H9 (cell line): Measurements from ENCODE around the gene APOBEC3H. TPM values are rescaled to one million over a fixed set of nuclear protein-coding genes. Genes with fewer than 3 reads are reported as not detected.

Source experiments
- DNase-seq: peaks from one replicate; pipeline ENCODE4 v3.0.0-alpha.2; 2017
- H2AFZ ChIP-seq: one replicate; pipeline ENCODE4 v1.6.1; 2013; ENCODE audit warnings: mild to moderate bottlenecking, low read length, control low read depth, moderate library complexity
- H2AK5ac ChIP-seq: 2 replicates; pipeline ENCODE4 v1.6.1; 2013; ENCODE audit warnings: low read length, control low read depth, mixed read lengths; ENCODE audit not compliant: insufficient read length
- H2BK120ac ChIP-seq: one replicate; pipeline ENCODE4 v1.6.1; 2013; ENCODE audit warnings: low read depth, mild to moderate bottlenecking, low read length, control low read depth, inconsistent platforms; ENCODE audit not compliant: poor library complexity, severe bottlenecking
- H2BK12ac ChIP-seq: 2 replicates; pipeline ENCODE4 v1.6.1; 2013; ENCODE audit warnings: low read length, control low read depth, mixed read lengths, low read depth; ENCODE audit not compliant: insufficient read length
- H2BK15ac ChIP-seq: 2 replicates; pipeline ENCODE4 v1.6.1; 2013; ENCODE audit warnings: low read depth, low read length, control low read depth
- H2BK20ac ChIP-seq: one replicate; pipeline ENCODE4 v1.6.1; 2013; ENCODE audit warnings: low read depth, mild to moderate bottlenecking, low read length, control low read depth, inconsistent platforms; ENCODE audit not compliant: poor library complexity, severe bottlenecking
- H2BK5ac ChIP-seq: 2 replicates; pipeline ENCODE4 v1.6.1; 2013; ENCODE audit warnings: low read length, control low read depth, mixed read lengths; ENCODE audit not compliant: insufficient read length
- H3K14ac ChIP-seq: 2 replicates; pipeline ENCODE4 v1.6.1; 2013; ENCODE audit warnings: low read length, control low read depth; ENCODE audit not compliant: insufficient read depth
- H3K18ac ChIP-seq: 2 replicates; pipeline ENCODE4 v1.6.1; 2013; ENCODE audit warnings: low read depth, mild to moderate bottlenecking, mixed read lengths, low read length, control low read depth; ENCODE audit not compliant: insufficient read length
- H3K23ac ChIP-seq: 2 replicates; pipeline ENCODE4 v1.6.1; 2013; ENCODE audit warnings: low read length, control low read depth, mixed read lengths, low read depth; ENCODE audit not compliant: insufficient read length
- H3K23me2 ChIP-seq: 2 replicates; pipeline ENCODE4 v1.6.1; 2013; ENCODE audit warnings: low read depth, mild to moderate bottlenecking, mixed read lengths, low read length, control low read depth; ENCODE audit not compliant: insufficient read length, poor library complexity, severe bottlenecking
- H3K27ac ChIP-seq: 2 replicates; pipeline ENCODE4 v1.5.1; 2013; ENCODE audit warnings: low read length, control low read depth, mixed read lengths, low read depth; ENCODE audit not compliant: insufficient read length
- H3K27me3 ChIP-seq: 2 replicates; pipeline ENCODE4 v1.6.1; 2013; ENCODE audit warnings: low read length, control low read depth, inconsistent platforms; ENCODE audit not compliant: insufficient read depth
- H3K4ac ChIP-seq: 2 replicates; pipeline ENCODE4 v1.6.1; 2013; ENCODE audit warnings: low read depth, mild to moderate bottlenecking, control low read depth, inconsistent platforms, low read length, moderate library complexity
- H3K4me1 ChIP-seq: 2 replicates; pipeline ENCODE4 v1.6.1; 2013; ENCODE audit warnings: low read length, control low read depth, inconsistent platforms; ENCODE audit not compliant: insufficient read depth
- H3K4me2 ChIP-seq: 2 replicates; pipeline ENCODE4 v1.6.1; 2013; ENCODE audit warnings: low read length, control low read depth, mixed read lengths; ENCODE audit not compliant: insufficient read length, insufficient read depth
- H3K56ac ChIP-seq: 2 replicates; pipeline ENCODE4 v1.6.1; 2013; ENCODE audit warnings: low read depth, mild to moderate bottlenecking, mixed read lengths, low read length, control low read depth; ENCODE audit not compliant: insufficient read length
- H3K79me1 ChIP-seq: 2 replicates; pipeline ENCODE4 v1.6.1; 2013; ENCODE audit warnings: low read depth, mild to moderate bottlenecking, moderate library complexity, low read length, control low read depth, inconsistent platforms; ENCODE audit not compliant: insufficient read depth, poor library complexity, severe bottlenecking
- H3K79me2 ChIP-seq: 2 replicates; pipeline ENCODE4 v1.6.1; 2013; ENCODE audit warnings: low read length, control low read depth, inconsistent platforms; ENCODE audit not compliant: insufficient read depth
- H3K9ac ChIP-seq: 2 replicates; pipeline ENCODE4 v1.6.1; 2013; ENCODE audit warnings: low read length, control low read depth, mixed read lengths; ENCODE audit not compliant: insufficient read length; ENCODE audit errors: extremely low read depth
- H3K9me3 ChIP-seq: one replicate; pipeline ENCODE4 v1.6.1; 2013; ENCODE audit warnings: low read depth, low read length, inconsistent platforms; ENCODE audit not compliant: control insufficient read depth
- H3T11ph ChIP-seq: one replicate; pipeline ENCODE4 v1.6.1; 2013; ENCODE audit warnings: mild to moderate bottlenecking, low read length, control low read depth, inconsistent platforms
- H4K20me1 ChIP-seq: one replicate; pipeline ENCODE4 v1.6.1; 2013; ENCODE audit not compliant: control insufficient read depth, insufficient read length, insufficient read depth
- H4K5ac ChIP-seq: 2 replicates; pipeline ENCODE4 v1.6.1; 2013; ENCODE audit warnings: low read depth, mild to moderate bottlenecking, mixed read lengths, low read length, control low read depth; ENCODE audit not compliant: insufficient read length
- H4K8ac ChIP-seq: replicated peaks from 2 replicates; pipeline ENCODE4 v1.6.1; 2013; ENCODE audit warnings: low read length, control low read depth, mixed read lengths, low read depth; ENCODE audit not compliant: insufficient read length
- H4K91ac ChIP-seq: 2 replicates; pipeline ENCODE4 v1.6.1; 2013; ENCODE audit warnings: low read depth, mild to moderate bottlenecking, moderate library complexity, mixed read lengths, low read length, control low read depth; ENCODE audit not compliant: insufficient read length
- H3K27ac Mint-ChIP-seq, 3 experiments: 2 replicates in 2 of 3; 3 replicates in 1 of 3; pipeline ENCODE4 v1.8.0; 2020 to 2021; ENCODE audit warnings: mixed read lengths in 3 of 3, mild to moderate bottlenecking in 1 of 3, moderate library complexity in 1 of 3
- H3K27me3 Mint-ChIP-seq: 2 replicates; pipeline ENCODE4 v1.8.0; 2021; ENCODE audit warnings: low read depth, mild to moderate bottlenecking, moderate library complexity, mixed read lengths
- H3K36me3 Mint-ChIP-seq, 3 experiments: 2 replicates in 2 of 3; 3 replicates in 1 of 3; pipeline ENCODE4 v1.8.0; 2020 to 2021; ENCODE audit warnings: low read depth in 3 of 3, mixed read lengths in 3 of 3; ENCODE audit not compliant: insufficient read depth in 1 of 3
- H3K4me1 Mint-ChIP-seq, 2 experiments: 2 replicates each; pipeline ENCODE4 v1.8.0; 2020; ENCODE audit warnings: mixed read lengths in 2 of 2
- H3K4me3 Mint-ChIP-seq, 2 experiments: 2 replicates in 1 of 2; 3 replicates in 1 of 2; pipeline ENCODE4 v1.8.0; 2020 to 2021; ENCODE audit warnings: mild to moderate bottlenecking in 2 of 2, mixed read lengths in 2 of 2, moderate library complexity in 1 of 2
- H3K9me3 Mint-ChIP-seq, 2 experiments: 2 replicates in 1 of 2; 3 replicates in 1 of 2; pipeline ENCODE4 v1.8.0; 2020; ENCODE audit warnings: mild to moderate bottlenecking in 2 of 2, mixed read lengths in 2 of 2, moderate library complexity in 1 of 2
- WGBS: extraction: QIAGEN DNeasy Blood & Tissue Kit; methylation state at CpG from one replicate; pipeline ENCODE4 v1.1.7; 2013; ENCODE audit warnings: missing lambda C conversion rate, low lambda C conversion rate, mixed read lengths; ENCODE audit not compliant: insufficient read length; ENCODE audit errors: extremely low coverage; 5-methylcytosine and 5-hydroxymethylcytosine counted together
- total RNA-seq: library from RNA; stranded (reverse); gene quantifications from 2 replicates; pipeline ENCODE4 v1.2.1, GENCODE V29; 2021
- TF ChIP-seq, protein P1 (sequence below): fragments of 200-600 bp; sonication (generic); conservative IDR thresholded peaks from 3 replicates; pipeline ENCODE4 v1.8.0; 2021; ENCODE audit warnings: antibody characterized with exemption, mild to moderate bottlenecking

APOBEC3H gene
- total RNA-seq, 1 experiment from 2014 or later = 0.48 TPM

DNA sequence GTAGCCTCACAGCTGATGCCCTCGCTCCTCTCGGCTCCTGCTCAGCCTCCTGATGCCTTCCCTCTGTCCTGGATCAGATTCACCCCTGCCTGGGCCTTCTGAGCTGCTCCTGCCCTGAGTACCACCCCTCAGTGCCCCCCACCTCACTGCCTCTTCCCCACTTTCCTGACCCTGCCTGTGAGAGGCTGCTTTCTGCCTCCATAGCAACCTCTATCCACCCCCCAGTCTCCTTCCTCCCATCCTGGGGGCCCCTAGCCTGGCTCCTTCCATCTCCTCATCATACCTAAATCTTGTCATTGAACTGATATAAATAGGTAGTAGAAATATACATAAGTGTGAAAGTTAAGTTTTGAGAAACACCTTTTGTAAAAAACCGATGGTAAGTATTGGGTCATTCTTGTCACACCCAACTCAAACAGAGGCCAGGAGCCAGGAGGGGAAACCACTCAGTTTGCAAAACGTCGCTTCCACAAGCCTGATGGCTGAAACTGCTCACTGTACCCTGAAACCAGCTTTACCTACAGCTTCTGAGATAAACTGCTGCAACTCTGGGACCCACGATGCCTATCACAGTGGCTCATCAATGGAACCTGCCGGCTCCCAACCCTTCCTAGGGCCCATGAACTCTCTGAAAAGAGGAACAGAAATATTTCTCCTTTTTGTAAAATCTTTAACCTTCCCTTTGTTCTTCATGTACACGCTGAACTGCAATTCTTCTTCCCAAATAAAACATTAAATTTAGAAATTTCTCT lies 4.8 kb upstream of the APOBEC3H start:
- no peaks in the 10 kb centered on the region for H3K36me3 Mint-ChIP-seq
- WGBS = no CpG with 5 or more reads among the region's 8 CpGs
- no peak overlapping the region for H2BK12ac ChIP-seq
- no peaks in the 10 kb centered on the region for H3K79me1 ChIP-seq
- no peak overlapping the region for H2BK5ac ChIP-seq
- peaks cover 4% of the 10 kb centered on the region; the same call in 1 of the 2 replicates for H3K4me1 ChIP-seq
- no peaks in the 10 kb centered on the region; a peak in 1 of 5 replicates for H3K9me3 Mint-ChIP-seq
- H3K27ac ChIP-seq = no peak overlapping the region
- peaks cover 14 to 25% of the 10 kb centered on the region in 2 experiments for H3K4me1 Mint-ChIP-seq
- no peak overlapping the region for H3K18ac ChIP-seq
- H4K20me1 ChIP-seq = peaks cover 2% of the 10 kb centered on the region
- H3K9me3 ChIP-seq = no peaks in the 10 kb centered on the region
- no peaks in the 10 kb centered on the region for H3K23me2 ChIP-seq
- H3K27me3 ChIP-seq = no peaks in the 10 kb centered on the region
- H3K23ac ChIP-seq = no peak overlapping the region
- H3K79me2 ChIP-seq = 0 out of 2 replicates have a peak, but pooled peaks cover 2% of the 10 kb centered on the region
- H3K4me2 ChIP-seq = no peak overlapping the region
- H4K8ac ChIP-seq = no peak overlapping the region
- H2BK120ac ChIP-seq = no peak overlapping the region
- H3K27me3 Mint-ChIP-seq = peaks cover 13% of the 10 kb centered on the region
- no peak overlapping the region for H4K5ac ChIP-seq
- TF ChIP-seq, protein P1, sequence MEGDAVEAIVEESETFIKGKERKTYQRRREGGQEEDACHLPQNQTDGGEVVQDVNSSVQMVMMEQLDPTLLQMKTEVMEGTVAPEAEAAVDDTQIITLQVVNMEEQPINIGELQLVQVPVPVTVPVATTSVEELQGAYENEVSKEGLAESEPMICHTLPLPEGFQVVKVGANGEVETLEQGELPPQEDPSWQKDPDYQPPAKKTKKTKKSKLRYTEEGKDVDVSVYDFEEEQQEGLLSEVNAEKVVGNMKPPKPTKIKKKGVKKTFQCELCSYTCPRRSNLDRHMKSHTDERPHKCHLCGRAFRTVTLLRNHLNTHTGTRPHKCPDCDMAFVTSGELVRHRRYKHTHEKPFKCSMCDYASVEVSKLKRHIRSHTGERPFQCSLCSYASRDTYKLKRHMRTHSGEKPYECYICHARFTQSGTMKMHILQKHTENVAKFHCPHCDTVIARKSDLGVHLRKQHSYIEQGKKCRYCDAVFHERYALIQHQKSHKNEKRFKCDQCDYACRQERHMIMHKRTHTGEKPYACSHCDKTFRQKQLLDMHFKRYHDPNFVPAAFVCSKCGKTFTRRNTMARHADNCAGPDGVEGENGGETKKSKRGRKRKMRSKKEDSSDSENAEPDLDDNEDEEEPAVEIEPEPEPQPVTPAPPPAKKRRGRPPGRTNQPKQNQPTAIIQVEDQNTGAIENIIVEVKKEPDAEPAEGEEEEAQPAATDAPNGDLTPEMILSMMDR = no peak
- H3K4ac ChIP-seq = no peak overlapping the region
- H3K56ac ChIP-seq = no peak overlapping the region
- no peak overlapping the region; a peak in 1 of 7 replicates for H3K27ac Mint-ChIP-seq
- no peak overlapping the region for H3T11ph ChIP-seq
- H3K9ac ChIP-seq = no peak overlapping the region
- no peak overlapping the region for H2AFZ ChIP-seq
- H3K14ac ChIP-seq = no peak overlapping the region
- DNase-seq = no peak
- no peak overlapping the region for H4K91ac ChIP-seq
- H3K4me3 Mint-ChIP-seq = no peak overlapping the region
- H2AK5ac ChIP-seq = no peak overlapping the region
- H2BK20ac ChIP-seq = no peak overlapping the region
- no peak overlapping the region for H2BK15ac ChIP-seq
